Measurements from ENCODE around the gene SRP68.

Gene SRP68

DNA sequence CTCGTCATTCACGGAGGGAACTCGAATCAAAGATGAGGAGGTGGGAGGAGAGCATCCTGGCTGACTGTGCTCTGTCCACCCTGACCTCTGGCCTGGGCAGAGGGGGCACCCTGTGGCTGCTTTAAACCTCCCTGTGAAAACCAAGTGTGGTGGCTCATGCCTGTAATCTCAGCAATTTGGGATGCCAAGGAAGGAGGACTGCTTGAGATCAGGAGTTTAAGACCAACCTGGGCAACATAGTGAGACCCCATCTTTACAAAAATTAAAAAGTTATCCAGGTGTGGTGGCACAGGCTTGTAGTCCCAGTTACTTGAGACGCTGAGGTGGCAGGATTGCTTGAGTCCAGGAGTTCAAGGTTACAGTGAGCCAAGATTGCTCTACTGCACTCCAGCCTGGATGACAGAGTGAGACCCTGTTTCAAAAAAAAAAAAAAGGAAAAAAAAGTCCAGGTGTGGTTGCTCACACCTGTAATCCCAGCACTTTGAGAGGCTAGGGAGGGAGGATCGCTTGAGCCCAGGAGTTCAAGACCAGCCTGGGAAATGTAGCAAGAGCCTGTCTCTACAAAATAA is 77.4 kb downstream of the SRP68 start:
- no peak overlapping the region for H3K4me3 ChIP-seq (ENCODE audit: low read length)
- no peak for DNase-seq (ENCODE audit: low read depth)
- TF ChIP-seq, protein P1, sequence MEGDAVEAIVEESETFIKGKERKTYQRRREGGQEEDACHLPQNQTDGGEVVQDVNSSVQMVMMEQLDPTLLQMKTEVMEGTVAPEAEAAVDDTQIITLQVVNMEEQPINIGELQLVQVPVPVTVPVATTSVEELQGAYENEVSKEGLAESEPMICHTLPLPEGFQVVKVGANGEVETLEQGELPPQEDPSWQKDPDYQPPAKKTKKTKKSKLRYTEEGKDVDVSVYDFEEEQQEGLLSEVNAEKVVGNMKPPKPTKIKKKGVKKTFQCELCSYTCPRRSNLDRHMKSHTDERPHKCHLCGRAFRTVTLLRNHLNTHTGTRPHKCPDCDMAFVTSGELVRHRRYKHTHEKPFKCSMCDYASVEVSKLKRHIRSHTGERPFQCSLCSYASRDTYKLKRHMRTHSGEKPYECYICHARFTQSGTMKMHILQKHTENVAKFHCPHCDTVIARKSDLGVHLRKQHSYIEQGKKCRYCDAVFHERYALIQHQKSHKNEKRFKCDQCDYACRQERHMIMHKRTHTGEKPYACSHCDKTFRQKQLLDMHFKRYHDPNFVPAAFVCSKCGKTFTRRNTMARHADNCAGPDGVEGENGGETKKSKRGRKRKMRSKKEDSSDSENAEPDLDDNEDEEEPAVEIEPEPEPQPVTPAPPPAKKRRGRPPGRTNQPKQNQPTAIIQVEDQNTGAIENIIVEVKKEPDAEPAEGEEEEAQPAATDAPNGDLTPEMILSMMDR (conservative IDR thresholded peaks at IDR 0.05; ENCODE audit: low read depth, low read length) = no peak

DNA sequence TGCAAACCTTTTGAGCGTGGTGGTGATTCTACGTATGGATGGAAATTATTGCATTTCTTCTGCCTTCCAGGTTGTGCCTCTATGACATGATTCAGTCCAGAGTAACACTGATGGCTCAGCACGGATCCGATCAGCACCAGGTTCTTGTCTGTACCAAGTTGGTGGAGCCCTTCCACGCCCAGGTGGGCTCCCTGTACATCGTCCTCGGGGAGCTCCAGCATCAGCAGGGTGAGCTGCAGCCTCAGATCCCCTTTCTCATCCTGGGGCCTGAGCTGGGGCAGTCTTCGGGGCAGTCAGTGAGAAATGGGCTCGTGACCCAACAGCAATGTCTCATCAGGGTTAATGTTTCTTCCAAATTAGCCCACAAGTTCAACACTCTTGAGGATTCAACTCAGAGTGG is 80.9 kb downstream of the SRP68 start:
- H3K4me3 ChIP-seq (ENCODE audit: low read length) = no peak overlapping the region
- TF ChIP-seq, protein P1 (conservative IDR thresholded peaks at IDR 0.05; ENCODE audit: low read depth, low read length) = no peak
- no peak for DNase-seq (ENCODE audit: low read depth)
